ENCODE results near the gene ERN1. TPM values are rescaled to one million over a fixed set of nuclear protein-coding genes. Genes with fewer than 3 reads are reported as not detected.

Gene ERN1
- total RNA-seq, 1 donor from 2014 or later = 9.3 TPM

DNA sequence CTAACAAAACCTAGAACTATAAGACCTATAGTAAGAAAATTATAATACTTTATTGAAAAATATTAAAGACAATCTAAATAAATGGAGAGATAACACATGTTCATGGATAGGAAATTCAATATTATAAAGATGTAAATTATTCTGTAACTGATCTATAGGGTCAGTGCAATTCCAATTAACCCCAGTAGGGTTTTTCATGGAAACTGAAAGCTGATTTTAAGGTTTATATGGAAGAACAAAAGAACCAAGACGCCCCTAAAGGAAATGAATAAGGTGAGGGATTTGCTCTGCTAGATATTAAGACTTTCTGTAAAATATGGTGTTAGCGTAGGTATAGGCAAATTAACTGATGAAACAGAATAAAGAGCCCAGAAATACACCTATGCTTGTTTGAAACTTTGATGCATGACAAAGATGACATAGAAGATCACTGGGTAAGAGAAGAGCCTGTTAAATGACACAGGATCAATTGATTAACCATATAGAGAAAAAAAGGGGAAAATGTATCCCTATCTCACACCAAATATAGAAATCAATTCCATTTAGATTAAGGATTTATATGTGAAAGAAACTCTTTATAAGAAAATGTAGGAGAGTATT lies 112.5 kb downstream of the ERN1 start:
- H3K27me3 ChIP-seq (ENCODE audit: low read depth) = no peaks in the 10 kb centered on the region
- H3K9me3 ChIP-seq (replicated peaks) = no peaks in the 10 kb centered on the region
- peak; percentile 41 for TF ChIP-seq CTCF (IDR thresholded peaks at IDR 0.05; ENCODE audit: borderline replicate concordance)
- no peaks in the 10 kb centered on the region for H3K36me3 ChIP-seq
- peak overlapping the region; percentile 92 for H3K27ac ChIP-seq (replicated peaks)
- intact Hi-C loops (cut with micrococcal nuclease) = no loop called here
- peaks cover 45% of the 10 kb centered on the region for H3K4me1 ChIP-seq
- DNase-seq = no peak
- peak overlapping the region; percentile 67 for H3K4me3 ChIP-seq

DNA sequence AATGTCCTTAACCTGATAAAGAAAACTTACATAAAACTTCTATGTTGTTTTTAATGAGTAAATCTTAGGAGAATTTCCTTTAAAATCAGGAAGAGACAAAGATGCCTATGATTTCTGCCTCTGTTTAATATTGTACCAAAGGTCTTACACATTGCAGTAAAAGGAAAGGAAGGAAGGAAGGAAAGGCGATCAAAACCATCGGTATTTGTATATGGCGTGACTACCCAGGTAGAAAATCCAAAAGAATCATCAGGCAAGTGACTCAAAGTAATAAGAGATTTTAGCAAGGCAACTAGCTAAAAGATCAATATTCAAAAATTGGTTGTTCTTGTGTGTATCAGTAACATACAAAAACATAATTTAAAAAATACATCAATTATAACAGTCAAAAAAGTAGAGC lies 113.0 kb downstream of the ERN1 start:
- peak overlapping the region; percentile 92 for H3K27ac ChIP-seq (replicated peaks)
- H3K4me3 ChIP-seq = peak overlapping the region; percentile 67
- intact Hi-C loops (cut with micrococcal nuclease) = no loop called here

DNA sequence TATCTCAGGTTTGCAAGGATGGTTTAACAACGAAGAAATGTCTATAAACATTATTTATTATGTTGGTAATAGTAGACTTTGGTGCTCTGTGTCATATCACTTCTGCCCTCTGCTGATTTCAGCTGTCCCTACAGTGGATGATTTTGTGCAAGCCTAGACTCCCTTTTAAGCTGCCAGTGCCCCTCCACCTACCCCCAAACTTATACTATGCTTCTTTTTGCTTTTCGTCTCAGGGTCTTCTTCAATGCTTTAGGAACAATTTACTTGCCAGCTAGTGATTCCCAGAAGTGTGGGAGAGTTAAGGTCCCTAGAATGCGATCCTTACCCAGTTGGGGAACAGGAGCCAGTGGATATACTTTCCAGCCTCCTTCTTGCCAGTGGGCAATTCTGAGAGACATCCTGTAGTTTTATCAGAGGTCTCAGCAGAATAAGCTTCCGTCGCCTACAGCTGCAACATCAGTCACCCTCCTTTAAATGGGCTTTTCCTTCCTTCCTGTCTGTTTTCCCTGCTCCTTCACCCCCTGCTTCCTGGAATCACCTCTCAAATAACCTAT lies 113.6 kb downstream of the ERN1 start:
- peak; percentile 34 for TF ChIP-seq CTCF (IDR thresholded peaks at IDR 0.05; ENCODE audit: borderline replicate concordance)
- peak overlapping the region; percentile 67 for H3K4me3 ChIP-seq
- intact Hi-C loops (cut with micrococcal nuclease) = no loop called here
- no peaks in the 10 kb centered on the region for H3K9me3 ChIP-seq (replicated peaks)
- no peaks in the 10 kb centered on the region for H3K27me3 ChIP-seq (ENCODE audit: low read depth)
- H3K4me1 ChIP-seq = peaks cover 43% of the 10 kb centered on the region
- H3K36me3 ChIP-seq = no peaks in the 10 kb centered on the region
- no peak for DNase-seq
- H3K27ac ChIP-seq (replicated peaks) = peak overlapping the region; percentile 92

More for the DNA sequence above, 113.0 kb downstream of the ERN1 start:
- H3K36me3 ChIP-seq = no peaks in the 10 kb centered on the region
- peaks cover 45% of the 10 kb centered on the region for H3K4me1 ChIP-seq
- no peak for TF ChIP-seq CTCF (IDR thresholded peaks at IDR 0.05; ENCODE audit: borderline replicate concordance)
- DNase-seq = no peak
- H3K27me3 ChIP-seq (ENCODE audit: low read depth) = no peaks in the 10 kb centered on the region
- no peaks in the 10 kb centered on the region for H3K9me3 ChIP-seq (replicated peaks)

GRCh38 chr17:64015447-64015846 lies 114.5 kb downstream of the ERN1 start:
- DNase-seq = no peak
- Histone ChIP-seq H3K9me3 (replicated peaks) (no peaks in the 10 kb centered on the region), H3K27ac (replicated peaks) (peak overlapping the region; percentile 92), H3K36me3 (no peaks in the 10 kb centered on the region), H3K27me3 (ENCODE audit: low read depth) (no peaks in the 10 kb centered on the region), H3K4me3 (peak overlapping the region; percentile 67), H3K4me1 (peaks cover 36% of the 10 kb centered on the region)
- intact Hi-C loops (cut with micrococcal nuclease) = no loop called here
- no peak for TF ChIP-seq CTCF (IDR thresholded peaks at IDR 0.05; ENCODE audit: borderline replicate concordance)

DNA sequence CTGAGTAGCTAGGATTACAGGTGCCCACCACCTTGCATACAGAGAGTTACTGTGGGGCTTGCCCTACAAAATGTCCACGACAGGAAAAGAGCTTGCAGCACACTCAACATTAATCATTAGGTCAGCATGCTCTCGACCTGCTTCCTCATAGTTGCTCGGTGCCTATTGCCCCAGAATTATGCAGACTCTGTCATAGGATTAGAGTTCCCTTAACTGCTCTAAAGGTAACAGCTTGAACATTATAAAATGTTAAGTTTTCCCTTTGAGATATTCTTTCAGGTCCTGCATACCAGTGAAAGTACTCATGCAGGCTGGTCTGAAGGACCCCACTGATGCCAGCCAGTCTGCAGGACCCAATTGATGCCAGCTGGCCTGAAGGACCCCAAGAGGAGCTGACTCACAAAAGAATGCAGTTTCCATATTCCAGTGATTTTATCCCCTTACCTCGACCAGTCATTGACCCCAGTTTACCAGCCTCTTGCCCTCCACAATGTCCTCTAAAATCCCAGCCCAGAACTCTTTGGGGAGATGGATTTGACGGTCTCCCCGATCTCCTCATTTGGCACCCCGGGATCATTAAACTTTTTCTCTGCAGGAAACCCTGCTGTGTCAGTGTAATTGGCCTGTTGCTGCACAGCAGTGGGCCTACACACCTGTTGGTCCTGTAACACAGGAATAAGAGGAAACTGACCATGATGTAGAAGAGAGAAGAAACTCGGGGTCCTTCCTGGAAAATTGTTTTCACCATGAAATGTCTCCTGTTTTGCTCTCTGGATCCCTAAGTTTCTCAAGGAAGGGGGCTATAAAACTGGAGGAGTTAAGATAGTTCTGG lies 120.2 kb downstream of the ERN1 start:
- H3K4me3 ChIP-seq = no peak overlapping the region
- no peaks in the 10 kb centered on the region for H3K27me3 ChIP-seq (ENCODE audit: low read depth)
- intact Hi-C loops (cut with micrococcal nuclease) = no loop called here
- H3K4me1 ChIP-seq = peaks cover 50% of the 10 kb centered on the region
- no peak for TF ChIP-seq CTCF (IDR thresholded peaks at IDR 0.05; ENCODE audit: borderline replicate concordance)
- DNase-seq = no peak
- no peaks in the 10 kb centered on the region for H3K36me3 ChIP-seq
- H3K9me3 ChIP-seq (replicated peaks) = no peaks in the 10 kb centered on the region
- H3K27ac ChIP-seq (replicated peaks) = peak overlapping the region; percentile 89

Data from left ventricle myocardium inferior (tissue), 1 donor.